ENCODE measurements around the gene ZNF341.

DNA sequence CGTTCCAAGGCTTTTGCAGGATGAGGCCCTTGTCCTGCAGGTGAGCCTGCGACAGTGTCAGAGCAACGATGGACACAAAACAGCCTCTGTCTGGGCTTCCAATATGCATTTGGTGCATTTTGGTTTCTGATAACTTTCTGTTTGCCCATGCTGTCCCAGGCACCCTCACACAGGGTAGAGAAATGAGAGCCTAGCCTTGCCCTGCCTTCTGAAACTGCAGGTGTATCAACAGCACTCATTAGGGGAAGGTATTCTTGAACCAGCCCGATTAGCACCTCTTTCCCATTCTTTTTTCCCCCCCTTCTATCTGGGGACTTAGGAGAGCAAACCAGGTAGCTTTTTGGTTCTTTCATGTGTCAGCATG, 109.6 kb downstream of the ZNF341 start:
- TF ChIP-seq CTCF (IDR thresholded peaks at IDR 0.05) (no peak), EZH2 (IDR thresholded peaks at IDR 0.05; ENCODE audit: borderline replicate concordance, insufficient read depth, low read depth, low read length, poor library complexity, severe bottlenecking) (no peak)
